ENCODE measurements around the gene AGPAT4.
"Not testable (repeated sequence)": the region's sequence is repeated elsewhere in the genome, so short reads cannot be mapped to it uniquely, and the experiment has no call there.

DNA sequence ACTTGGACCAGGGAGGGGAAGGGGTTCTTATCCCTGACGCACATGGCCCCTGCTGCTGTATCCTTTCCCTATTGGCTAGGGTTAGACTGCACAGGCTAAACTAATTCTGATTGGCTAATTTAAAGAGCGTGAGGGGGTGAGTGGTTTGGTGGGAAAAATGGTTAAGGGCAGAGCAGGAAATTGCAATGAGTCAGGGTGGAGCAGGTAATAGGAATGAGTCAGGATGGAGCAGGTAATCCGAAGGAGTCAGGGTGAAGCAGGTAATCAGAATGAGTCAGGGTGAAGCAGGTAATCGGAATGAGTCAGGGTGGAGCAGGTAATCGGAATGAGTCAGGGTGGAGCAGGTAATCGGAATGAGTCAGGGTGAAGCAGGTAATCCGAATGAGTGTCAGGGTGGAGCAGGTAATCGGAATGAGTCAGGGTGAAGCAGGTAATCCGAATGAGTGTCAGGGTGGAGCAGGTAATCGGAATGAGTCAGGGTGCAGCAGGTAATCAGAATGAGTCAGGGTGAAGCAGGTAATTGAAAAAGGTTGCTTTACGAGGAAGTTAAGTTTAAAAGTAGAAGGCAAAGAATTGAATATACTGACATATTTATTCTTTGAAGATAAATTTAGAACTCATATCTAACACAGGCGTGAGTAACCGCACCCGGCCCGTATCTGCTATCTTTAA lies 41.5 kb upstream of the AGPAT4 start:
- TF ChIP-seq, protein P1, sequence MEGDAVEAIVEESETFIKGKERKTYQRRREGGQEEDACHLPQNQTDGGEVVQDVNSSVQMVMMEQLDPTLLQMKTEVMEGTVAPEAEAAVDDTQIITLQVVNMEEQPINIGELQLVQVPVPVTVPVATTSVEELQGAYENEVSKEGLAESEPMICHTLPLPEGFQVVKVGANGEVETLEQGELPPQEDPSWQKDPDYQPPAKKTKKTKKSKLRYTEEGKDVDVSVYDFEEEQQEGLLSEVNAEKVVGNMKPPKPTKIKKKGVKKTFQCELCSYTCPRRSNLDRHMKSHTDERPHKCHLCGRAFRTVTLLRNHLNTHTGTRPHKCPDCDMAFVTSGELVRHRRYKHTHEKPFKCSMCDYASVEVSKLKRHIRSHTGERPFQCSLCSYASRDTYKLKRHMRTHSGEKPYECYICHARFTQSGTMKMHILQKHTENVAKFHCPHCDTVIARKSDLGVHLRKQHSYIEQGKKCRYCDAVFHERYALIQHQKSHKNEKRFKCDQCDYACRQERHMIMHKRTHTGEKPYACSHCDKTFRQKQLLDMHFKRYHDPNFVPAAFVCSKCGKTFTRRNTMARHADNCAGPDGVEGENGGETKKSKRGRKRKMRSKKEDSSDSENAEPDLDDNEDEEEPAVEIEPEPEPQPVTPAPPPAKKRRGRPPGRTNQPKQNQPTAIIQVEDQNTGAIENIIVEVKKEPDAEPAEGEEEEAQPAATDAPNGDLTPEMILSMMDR (IDR thresholded peaks at IDR 0.05) = not testable (repeated sequence)
- not testable (repeated sequence) for TF ChIP-seq POLR2AphosphoS5 (IDR thresholded peaks at IDR 0.05)
